Measurements from ENCODE around the gene NEAT1.

DNA sequence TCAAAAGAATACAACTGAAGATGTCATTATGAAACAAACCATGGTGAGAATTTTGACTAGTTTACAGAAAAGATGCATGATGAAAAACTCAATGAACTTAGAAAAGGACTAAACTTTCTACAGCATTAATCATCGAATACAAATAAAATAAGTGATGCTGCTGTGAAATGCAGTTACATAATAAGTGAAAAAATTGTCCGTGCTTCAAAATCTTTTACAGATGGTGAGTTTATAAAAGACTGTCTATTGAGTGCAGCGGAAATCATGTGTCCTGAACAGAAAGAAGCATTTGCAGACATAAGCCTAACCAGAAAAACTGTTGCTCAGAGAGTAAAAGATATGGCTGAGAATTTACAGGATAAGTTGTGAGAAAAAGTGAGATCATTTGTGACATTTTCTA lies 33.8 kb downstream of the NEAT1 start:
- TF ChIP-seq, protein P1, sequence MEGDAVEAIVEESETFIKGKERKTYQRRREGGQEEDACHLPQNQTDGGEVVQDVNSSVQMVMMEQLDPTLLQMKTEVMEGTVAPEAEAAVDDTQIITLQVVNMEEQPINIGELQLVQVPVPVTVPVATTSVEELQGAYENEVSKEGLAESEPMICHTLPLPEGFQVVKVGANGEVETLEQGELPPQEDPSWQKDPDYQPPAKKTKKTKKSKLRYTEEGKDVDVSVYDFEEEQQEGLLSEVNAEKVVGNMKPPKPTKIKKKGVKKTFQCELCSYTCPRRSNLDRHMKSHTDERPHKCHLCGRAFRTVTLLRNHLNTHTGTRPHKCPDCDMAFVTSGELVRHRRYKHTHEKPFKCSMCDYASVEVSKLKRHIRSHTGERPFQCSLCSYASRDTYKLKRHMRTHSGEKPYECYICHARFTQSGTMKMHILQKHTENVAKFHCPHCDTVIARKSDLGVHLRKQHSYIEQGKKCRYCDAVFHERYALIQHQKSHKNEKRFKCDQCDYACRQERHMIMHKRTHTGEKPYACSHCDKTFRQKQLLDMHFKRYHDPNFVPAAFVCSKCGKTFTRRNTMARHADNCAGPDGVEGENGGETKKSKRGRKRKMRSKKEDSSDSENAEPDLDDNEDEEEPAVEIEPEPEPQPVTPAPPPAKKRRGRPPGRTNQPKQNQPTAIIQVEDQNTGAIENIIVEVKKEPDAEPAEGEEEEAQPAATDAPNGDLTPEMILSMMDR (IDR thresholded peaks at IDR 0.05), result no peak
- TF ChIP-seq POLR2AphosphoS5 (IDR thresholded peaks at IDR 0.05), result no peak
